ENCODE results near the gene PAQR7. TPM values are rescaled to one million over a fixed set of nuclear protein-coding genes. Genes with fewer than 3 reads are reported as not detected.

Gene PAQR7
- total and polyA plus RNA-seq, 2 experiments from 2014 or later: 4.0 to 5.2 TPM

- TF ChIP-seq, protein P1, sequence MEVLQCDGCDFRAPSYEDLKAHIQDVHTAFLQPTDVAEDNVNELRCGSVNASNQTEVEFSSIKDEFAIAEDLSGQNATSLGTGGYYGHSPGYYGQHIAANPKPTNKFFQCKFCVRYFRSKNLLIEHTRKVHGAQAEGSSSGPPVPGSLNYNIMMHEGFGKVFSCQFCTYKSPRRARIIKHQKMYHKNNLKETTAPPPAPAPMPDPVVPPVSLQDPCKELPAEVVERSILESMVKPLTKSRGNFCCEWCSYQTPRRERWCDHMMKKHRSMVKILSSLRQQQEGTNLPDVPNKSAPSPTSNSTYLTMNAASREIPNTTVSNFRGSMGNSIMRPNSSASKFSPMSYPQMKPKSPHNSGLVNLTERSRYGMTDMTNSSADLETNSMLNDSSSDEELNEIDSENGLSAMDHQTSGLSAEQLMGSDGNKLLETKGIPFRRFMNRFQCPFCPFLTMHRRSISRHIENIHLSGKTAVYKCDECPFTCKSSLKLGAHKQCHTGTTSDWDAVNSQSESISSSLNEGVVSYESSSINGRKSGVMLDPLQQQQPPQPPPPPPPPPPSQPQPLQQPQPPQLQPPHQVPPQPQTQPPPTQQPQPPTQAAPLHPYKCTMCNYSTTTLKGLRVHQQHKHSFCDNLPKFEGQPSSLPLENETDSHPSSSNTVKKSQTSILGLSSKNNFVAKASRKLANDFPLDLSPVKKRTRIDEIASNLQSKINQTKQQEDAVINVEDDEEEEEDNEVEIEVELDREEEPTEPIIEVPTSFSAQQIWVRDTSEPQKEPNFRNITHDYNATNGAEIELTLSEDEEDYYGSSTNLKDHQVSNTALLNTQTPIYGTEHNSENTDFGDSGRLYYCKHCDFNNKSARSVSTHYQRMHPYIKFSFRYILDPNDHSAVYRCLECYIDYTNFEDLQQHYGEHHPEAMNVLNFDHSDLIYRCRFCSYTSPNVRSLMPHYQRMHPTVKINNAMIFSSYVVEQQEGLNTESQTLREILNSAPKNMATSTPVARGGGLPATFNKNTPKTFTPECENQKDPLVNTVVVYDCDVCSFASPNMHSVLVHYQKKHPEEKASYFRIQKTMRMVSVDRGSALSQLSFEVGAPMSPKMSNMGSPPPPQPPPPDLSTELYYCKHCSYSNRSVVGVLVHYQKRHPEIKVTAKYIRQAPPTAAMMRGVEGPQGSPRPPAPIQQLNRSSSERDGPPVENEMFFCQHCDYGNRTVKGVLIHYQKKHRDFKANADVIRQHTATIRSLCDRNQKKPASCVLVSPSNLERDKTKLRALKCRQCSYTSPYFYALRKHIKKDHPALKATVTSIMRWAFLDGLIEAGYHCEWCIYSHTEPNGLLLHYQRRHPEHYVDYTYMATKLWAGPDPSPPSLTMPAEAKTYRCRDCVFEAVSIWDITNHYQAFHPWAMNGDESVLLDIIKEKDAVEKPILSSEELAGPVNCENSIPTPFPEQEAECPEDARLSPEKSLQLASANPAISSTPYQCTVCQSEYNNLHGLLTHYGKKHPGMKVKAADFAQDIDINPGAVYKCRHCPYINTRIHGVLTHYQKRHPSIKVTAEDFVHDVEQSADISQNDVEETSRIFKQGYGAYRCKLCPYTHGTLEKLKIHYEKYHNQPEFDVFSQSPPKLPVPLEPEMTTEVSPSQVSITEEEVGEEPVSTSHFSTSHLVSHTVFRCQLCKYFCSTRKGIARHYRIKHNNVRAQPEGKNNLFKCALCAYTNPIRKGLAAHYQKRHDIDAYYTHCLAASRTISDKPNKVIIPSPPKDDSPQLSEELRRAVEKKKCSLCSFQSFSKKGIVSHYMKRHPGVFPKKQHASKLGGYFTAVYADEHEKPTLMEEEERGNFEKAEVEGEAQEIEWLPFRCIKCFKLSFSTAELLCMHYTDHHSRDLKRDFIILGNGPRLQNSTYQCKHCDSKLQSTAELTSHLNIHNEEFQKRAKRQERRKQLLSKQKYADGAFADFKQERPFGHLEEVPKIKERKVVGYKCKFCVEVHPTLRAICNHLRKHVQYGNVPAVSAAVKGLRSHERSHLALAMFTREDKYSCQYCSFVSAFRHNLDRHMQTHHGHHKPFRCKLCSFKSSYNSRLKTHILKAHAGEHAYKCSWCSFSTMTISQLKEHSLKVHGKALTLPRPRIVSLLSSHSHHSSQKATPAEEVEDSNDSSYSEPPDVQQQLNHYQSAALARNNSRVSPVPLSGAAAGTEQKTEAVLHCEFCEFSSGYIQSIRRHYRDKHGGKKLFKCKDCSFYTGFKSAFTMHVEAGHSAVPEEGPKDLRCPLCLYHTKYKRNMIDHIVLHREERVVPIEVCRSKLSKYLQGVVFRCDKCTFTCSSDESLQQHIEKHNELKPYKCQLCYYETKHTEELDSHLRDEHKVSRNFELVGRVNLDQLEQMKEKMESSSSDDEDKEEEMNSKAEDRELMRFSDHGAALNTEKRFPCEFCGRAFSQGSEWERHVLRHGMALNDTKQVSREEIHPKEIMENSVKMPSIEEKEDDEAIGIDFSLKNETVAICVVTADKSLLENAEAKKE (CRISPR knock-in tag; IDR thresholded peaks at IDR 0.05): no peak
- TF ChIP-seq STAT1 (IDR thresholded peaks at IDR 0.05; ENCODE audit: unreplicated experiment) (no peak), EZH2phosphoT487 (IDR thresholded peaks at IDR 0.05; ENCODE audit: unreplicated experiment) (no peak), NANOG (IDR thresholded peaks at IDR 0.05; ENCODE audit: borderline replicate concordance) (no peak)
- TF ChIP-seq, protein P2, sequence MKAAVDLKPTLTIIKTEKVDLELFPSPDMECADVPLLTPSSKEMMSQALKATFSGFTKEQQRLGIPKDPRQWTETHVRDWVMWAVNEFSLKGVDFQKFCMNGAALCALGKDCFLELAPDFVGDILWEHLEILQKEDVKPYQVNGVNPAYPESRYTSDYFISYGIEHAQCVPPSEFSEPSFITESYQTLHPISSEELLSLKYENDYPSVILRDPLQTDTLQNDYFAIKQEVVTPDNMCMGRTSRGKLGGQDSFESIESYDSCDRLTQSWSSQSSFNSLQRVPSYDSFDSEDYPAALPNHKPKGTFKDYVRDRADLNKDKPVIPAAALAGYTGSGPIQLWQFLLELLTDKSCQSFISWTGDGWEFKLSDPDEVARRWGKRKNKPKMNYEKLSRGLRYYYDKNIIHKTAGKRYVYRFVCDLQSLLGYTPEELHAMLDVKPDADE (IDR thresholded peaks at IDR 0.05): no peak
Observed at GRCh38 chr1:25913206-25913605, 37.7 kb upstream of the PAQR7 start (continued).

DNA sequence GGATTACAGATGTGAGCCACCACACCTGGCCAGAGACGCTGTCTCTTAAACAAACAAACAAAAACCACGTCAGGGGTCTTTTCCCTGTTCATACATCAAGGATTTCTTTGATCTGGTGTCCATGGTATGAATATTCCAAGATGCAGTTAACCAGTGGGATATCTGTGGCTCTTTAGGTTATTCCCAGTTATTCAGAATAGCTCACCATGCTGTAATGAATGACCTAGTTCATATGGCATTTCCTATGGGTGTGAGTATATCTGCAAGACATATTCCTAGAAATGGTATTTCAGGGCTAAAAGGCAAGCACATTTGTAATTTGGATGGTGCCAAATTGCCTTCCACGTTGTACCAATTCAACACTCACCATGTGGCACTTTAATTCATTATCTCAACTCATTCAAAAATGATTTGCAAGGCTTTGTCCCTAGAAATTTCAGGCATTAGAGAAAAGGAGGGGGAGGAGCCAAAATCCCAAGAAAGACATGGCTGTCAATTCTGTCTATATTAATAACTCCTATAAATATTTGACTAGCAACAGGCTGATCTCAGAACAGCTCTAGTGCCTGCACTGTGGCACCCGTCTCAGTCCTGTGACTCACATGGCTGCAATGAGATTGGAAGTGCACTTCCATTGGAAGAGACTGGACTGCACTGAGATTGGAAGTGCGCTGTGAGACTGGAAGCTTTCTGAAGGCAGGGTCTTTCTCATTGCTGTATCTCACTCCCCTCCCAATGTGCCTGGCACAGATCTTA, 36.7 kb upstream of the PAQR7 start:
- Histone ChIP-seq H3K36me3 (ENCODE audit: insufficient read depth) (no peaks in the 10 kb centered on the region), H3F3A (replicated peaks; ENCODE audit: low read depth) (no peaks in the 10 kb centered on the region), H4K20me1 (replicated peaks; ENCODE audit: insufficient read depth) (no peaks in the 10 kb centered on the region), H3K79me2 (replicated peaks; ENCODE audit: insufficient read depth) (no peaks in the 10 kb centered on the region), H3K4me1 (ENCODE audit: insufficient read depth) (peaks cover 9% of the 10 kb centered on the region), H3K27ac (ENCODE audit: low read depth) (no peak overlapping the region), H3K9me2 (ENCODE audit: insufficient read depth) (no peaks in the 10 kb centered on the region), H3K27me3 (ENCODE audit: insufficient read depth) (no peaks in the 10 kb centered on the region), H3K4me2 (no peak overlapping the region), H3K4me3 (no peak overlapping the region), H2AFZ (no peak overlapping the region)
- Mint-ChIP-seq H3K4me1 (peaks cover 6% of the 10 kb centered on the region), H3K27me3 (ENCODE audit: insufficient read depth, low read depth, poor library complexity) (no peaks in the 10 kb centered on the region), H3K27ac (no peak overlapping the region), H3K9me3 (no peaks in the 10 kb centered on the region), H3K36me3 (ENCODE audit: low read depth) (no peaks in the 10 kb centered on the region), H3K4me3 (no peak overlapping the region)
- DNase-seq (ENCODE audit: low spot score) (no peak), ATAC-seq (no peak)
- TF ChIP-seq ZNF114 (CRISPR knock-in tag; IDR thresholded peaks at IDR 0.05) (no peak), EZH2phosphoT487 (IDR thresholded peaks at IDR 0.05; ENCODE audit: unreplicated experiment) (no peak), NANOG (IDR thresholded peaks at IDR 0.05; ENCODE audit: borderline replicate concordance) (no peak), ZNF331 (CRISPR knock-in tag; IDR thresholded peaks at IDR 0.05; ENCODE audit: low read depth) (no peak), CREB1 (CRISPR knock-in tag; IDR thresholded peaks at IDR 0.05; ENCODE audit: low read depth) (no peak)
- TF ChIP-seq, protein P3, sequence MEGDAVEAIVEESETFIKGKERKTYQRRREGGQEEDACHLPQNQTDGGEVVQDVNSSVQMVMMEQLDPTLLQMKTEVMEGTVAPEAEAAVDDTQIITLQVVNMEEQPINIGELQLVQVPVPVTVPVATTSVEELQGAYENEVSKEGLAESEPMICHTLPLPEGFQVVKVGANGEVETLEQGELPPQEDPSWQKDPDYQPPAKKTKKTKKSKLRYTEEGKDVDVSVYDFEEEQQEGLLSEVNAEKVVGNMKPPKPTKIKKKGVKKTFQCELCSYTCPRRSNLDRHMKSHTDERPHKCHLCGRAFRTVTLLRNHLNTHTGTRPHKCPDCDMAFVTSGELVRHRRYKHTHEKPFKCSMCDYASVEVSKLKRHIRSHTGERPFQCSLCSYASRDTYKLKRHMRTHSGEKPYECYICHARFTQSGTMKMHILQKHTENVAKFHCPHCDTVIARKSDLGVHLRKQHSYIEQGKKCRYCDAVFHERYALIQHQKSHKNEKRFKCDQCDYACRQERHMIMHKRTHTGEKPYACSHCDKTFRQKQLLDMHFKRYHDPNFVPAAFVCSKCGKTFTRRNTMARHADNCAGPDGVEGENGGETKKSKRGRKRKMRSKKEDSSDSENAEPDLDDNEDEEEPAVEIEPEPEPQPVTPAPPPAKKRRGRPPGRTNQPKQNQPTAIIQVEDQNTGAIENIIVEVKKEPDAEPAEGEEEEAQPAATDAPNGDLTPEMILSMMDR (conservative IDR thresholded peaks at IDR 0.05; ENCODE audit: low read depth in 2 of 2): no peak
- TF ChIP-seq, protein P4, sequence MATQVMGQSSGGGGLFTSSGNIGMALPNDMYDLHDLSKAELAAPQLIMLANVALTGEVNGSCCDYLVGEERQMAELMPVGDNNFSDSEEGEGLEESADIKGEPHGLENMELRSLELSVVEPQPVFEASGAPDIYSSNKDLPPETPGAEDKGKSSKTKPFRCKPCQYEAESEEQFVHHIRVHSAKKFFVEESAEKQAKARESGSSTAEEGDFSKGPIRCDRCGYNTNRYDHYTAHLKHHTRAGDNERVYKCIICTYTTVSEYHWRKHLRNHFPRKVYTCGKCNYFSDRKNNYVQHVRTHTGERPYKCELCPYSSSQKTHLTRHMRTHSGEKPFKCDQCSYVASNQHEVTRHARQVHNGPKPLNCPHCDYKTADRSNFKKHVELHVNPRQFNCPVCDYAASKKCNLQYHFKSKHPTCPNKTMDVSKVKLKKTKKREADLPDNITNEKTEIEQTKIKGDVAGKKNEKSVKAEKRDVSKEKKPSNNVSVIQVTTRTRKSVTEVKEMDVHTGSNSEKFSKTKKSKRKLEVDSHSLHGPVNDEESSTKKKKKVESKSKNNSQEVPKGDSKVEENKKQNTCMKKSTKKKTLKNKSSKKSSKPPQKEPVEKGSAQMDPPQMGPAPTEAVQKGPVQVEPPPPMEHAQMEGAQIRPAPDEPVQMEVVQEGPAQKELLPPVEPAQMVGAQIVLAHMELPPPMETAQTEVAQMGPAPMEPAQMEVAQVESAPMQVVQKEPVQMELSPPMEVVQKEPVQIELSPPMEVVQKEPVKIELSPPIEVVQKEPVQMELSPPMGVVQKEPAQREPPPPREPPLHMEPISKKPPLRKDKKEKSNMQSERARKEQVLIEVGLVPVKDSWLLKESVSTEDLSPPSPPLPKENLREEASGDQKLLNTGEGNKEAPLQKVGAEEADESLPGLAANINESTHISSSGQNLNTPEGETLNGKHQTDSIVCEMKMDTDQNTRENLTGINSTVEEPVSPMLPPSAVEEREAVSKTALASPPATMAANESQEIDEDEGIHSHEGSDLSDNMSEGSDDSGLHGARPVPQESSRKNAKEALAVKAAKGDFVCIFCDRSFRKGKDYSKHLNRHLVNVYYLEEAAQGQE (IDR thresholded peaks at IDR 0.05; ENCODE audit: unreplicated experiment): no peak

All from GM23338 (cell line).